Spleen (tissue), 11 donors: ENCODE measurements around the gene CTLA4. TPM values are rescaled to one million over a fixed set of nuclear protein-coding genes. Genes with fewer than 3 reads are reported as not detected.

Source experiments
- DNase-seq: peaks from one replicate; pipeline ENCODE4 v3.0.0-alpha.2; 2020
- H3K27ac ChIP-seq, 8 donors: fragments of 200-600 bp; sonication (generic) in 7 of 8; 1 replicate in 4 of 8; 2 replicates in 4 of 8; pipeline versions ENCODE4 v1.5.0 to v1.8.0; 2016 to 2021; ENCODE audit warnings: inconsistent platforms in 4 of 8, mild to moderate bottlenecking in 4 of 8, moderate library complexity in 1 of 8
- H3K27me3 ChIP-seq, 7 donors: fragments of 200-600 bp; sonication (generic) in 6 of 7; replicated peaks in 1 of 7; 1 replicate in 4 of 7; 2 replicates in 3 of 7; pipeline versions ENCODE4 v1.5.0 to v1.8.0; 2016 to 2021; ENCODE audit warnings: inconsistent platforms in 3 of 7, mild to moderate bottlenecking in 1 of 7
- H3K36me3 ChIP-seq, 6 donors: fragments of 200-600 bp; sonication (generic) in 5 of 6; 1 replicate in 4 of 6; 2 replicates in 2 of 6; pipeline versions ENCODE4 v1.5.0 to v1.8.0; 2016 to 2021; ENCODE audit warnings: inconsistent platforms in 2 of 6
- H3K4me1 ChIP-seq, 6 donors: fragments of 200-600 bp; sonication (generic) in 5 of 6; 1 replicate in 3 of 6; 2 replicates in 3 of 6; pipeline versions ENCODE4 v1.5.0 to v1.8.0; 2016 to 2021; ENCODE audit warnings: inconsistent platforms in 3 of 6
- H3K4me3 ChIP-seq, 8 donors: fragments of 200-600 bp; sonication (generic) in 7 of 8; 1 replicate in 4 of 8; 2 replicates in 4 of 8; pipeline versions ENCODE4 v1.5.0 to v1.8.0; 2016 to 2021; ENCODE audit warnings: inconsistent platforms in 4 of 8, mild to moderate bottlenecking in 4 of 8, moderate library complexity in 2 of 8
- H3K9me3 ChIP-seq, 8 donors: fragments of 200-600 bp; sonication (generic) in 7 of 8; 1 replicate in 4 of 8; 2 replicates in 4 of 8; pipeline versions ENCODE4 v1.5.0 to v1.8.0; 2016 to 2021; ENCODE audit warnings: inconsistent platforms in 4 of 8
- POLR2A ChIP-seq, 3 donors: fragments of 450-650 bp; IDR thresholded peaks; one replicate each; pipeline ENCODE4 v1.5.1; 2017; ENCODE audit warnings: antibody characterized with exemption in 3 of 3, mild to moderate bottlenecking in 1 of 3
- POLR2AphosphoS5 ChIP-seq, 3 donors: sonication (generic); formaldehyde crosslinking; IDR thresholded peaks; one replicate each; pipeline ENCODE4 v1.5.1; 2017; ENCODE audit warnings: antibody characterized with exemption in 3 of 3
- WGBS, 5 donors: extraction: QIAGEN DNeasy Blood & Tissue Kit in 3 of 5; methylation state at CpG; one replicate each; pipeline versions ENCODE4 v1.1.5 to v1.1.7; 2013 to 2018; 5-methylcytosine and 5-hydroxymethylcytosine counted together
- intact Hi-C: fragments of 100-400 bp; cut with DNase I; formaldehyde crosslinking; loops from one replicate; pipeline ENCODE4 v1.15.0; 2023; ENCODE audit warnings: low total_unique reads
- polyA plus RNA-seq, 3 donors: library from polyadenylated mRNA; stranded (reverse); fragments of 200-250 nt; gene quantifications; one replicate each; pipeline ENCODE4 v1.2.1, GENCODE V29; 2013
- total RNA-seq, 7 donors: library from RNA; depleted of rRNA in 3 of 7; stranded (reverse); fragments of >200 nt in 3 of 7; fragmentation: NEBNext Ultra II Directional in 4 of 7; extraction: Animal tissue kit (Norgen Biotek cat#: 25700) in 4 of 7; gene quantifications; one replicate each; pipeline versions ENCODE4 v1.1.0 to v1.2.1, GENCODE V29; 2016 to 2021
- TF ChIP-seq, protein P1 (sequence below), 11 experiments: fragments of 200-600 bp in 7 of 11; fragments of 450-650 bp in 4 of 11; sonication (generic) in 4 of 11; IDR thresholded peaks in 8 of 11; conservative IDR thresholded peaks in 3 of 11; 1 replicate in 7 of 11; 2 replicates in 4 of 11; pipeline versions ENCODE4 v1.4.0 to v1.8.0; 2016 to 2021; ENCODE audit warnings: antibody characterized with exemption in 11 of 11, inconsistent platforms in 4 of 11, mild to moderate bottlenecking in 1 of 11
- donor health status: healthy with polysubstance abuse.
- donor health status: DM: no; HTN: no; CAD: no; lungs with moderate emphysema.
- donor health status: DM: no; HTN: no; CAD: no.
- donor health status: Bipolar disorder and iron deficiency.
- donor health status: healthy.
- donor health status: DM: no; HTN: no; CAD: no.
- donor health status: DM: yes; HTN: yes; CAD: no.

The CTLA4 gene
- total and polyA plus RNA-seq, 10 donors, result 1.4 to 9.9 (median 2.9) TPM

DNA sequence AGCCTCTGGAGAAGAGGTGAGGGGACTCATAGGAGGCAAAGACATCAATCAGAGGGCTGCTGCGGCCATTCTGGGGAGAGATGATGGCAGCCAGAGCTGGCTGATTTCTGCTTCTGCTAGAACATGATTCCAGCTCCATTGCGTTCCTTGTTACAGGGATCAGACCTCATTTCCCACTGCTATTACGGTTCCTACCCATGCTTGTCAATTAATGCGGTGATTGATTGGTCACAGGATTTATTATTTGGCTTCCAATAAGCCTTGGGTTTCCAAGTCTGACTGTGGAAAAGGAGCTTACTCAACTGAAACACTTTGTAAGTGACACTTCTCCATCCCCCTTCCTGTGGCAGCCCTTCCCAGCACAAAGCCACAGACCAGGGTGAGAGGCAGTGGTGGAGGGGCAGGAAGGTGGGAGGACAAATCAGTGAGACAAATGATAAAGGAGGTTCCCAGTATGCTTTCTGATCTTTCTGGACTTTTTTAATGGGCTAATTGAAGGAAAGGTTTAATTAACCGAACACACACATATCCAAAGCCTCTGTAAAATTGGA lies 26.8 kb upstream of the CTLA4 start:
- no peaks in the 10 kb centered on the region for H3K27me3 ChIP-seq
- H3K36me3 ChIP-seq, result no peaks in the 10 kb centered on the region
- WGBS, 5 donors, result 79 to 92% (median 82%) methylated on average over 5 of the region's 5 CpGs
- H3K9me3 ChIP-seq, result no peaks in the 10 kb centered on the region
- no peaks in the 10 kb centered on the region for H3K4me1 ChIP-seq
- DNase-seq, result no peak
- H3K4me3 ChIP-seq, result no peak overlapping the region
- intact Hi-C loops, result no loop called here
- H3K27ac ChIP-seq, result no peak overlapping the region
- no peak for TF ChIP-seq POLR2AphosphoS5 (IDR thresholded peaks at IDR 0.05)
- no peak for TF ChIP-seq POLR2A (IDR thresholded peaks at IDR 0.05)
- TF ChIP-seq, protein P1, sequence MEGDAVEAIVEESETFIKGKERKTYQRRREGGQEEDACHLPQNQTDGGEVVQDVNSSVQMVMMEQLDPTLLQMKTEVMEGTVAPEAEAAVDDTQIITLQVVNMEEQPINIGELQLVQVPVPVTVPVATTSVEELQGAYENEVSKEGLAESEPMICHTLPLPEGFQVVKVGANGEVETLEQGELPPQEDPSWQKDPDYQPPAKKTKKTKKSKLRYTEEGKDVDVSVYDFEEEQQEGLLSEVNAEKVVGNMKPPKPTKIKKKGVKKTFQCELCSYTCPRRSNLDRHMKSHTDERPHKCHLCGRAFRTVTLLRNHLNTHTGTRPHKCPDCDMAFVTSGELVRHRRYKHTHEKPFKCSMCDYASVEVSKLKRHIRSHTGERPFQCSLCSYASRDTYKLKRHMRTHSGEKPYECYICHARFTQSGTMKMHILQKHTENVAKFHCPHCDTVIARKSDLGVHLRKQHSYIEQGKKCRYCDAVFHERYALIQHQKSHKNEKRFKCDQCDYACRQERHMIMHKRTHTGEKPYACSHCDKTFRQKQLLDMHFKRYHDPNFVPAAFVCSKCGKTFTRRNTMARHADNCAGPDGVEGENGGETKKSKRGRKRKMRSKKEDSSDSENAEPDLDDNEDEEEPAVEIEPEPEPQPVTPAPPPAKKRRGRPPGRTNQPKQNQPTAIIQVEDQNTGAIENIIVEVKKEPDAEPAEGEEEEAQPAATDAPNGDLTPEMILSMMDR (IDR thresholded peaks at IDR 0.05 in 8 of 11, conservative IDR thresholded peaks at IDR 0.05 in 3 of 11), result no peak

DNA sequence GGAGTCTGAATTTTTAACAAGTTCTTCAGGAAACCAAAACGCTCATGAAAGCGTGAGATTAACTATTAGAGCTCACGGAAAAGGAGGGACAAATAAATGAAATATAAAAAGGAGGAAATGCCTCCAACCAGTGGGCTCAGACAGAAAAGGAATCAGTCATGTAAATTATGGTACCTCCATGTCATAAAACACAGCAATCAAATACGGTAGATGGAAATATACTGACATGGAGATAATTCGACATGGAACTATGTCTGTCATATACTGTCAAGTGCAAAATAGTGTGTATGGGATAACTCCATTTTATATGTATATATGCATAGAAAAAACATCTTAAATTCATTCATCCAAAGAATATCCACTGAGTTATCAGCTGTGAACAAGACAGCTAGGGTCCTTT lies 25.9 kb upstream of the CTLA4 start:
- H3K27ac ChIP-seq, result no peak overlapping the region
- H3K4me3 ChIP-seq, result no peak overlapping the region
- H3K36me3 ChIP-seq, result no peaks in the 10 kb centered on the region
- DNase-seq, result no peak
- no peaks in the 10 kb centered on the region for H3K4me1 ChIP-seq
- intact Hi-C loops, result no loop called here
- H3K27me3 ChIP-seq, result no peaks in the 10 kb centered on the region
- no peaks in the 10 kb centered on the region for H3K9me3 ChIP-seq
- 91 to 95% (median 94%) methylated on average over 5 of the region's 5 CpGs for WGBS, 5 donors
- TF ChIP-seq, protein P1 (IDR thresholded peaks at IDR 0.05 in 8 of 11, conservative IDR thresholded peaks at IDR 0.05 in 3 of 11), result no peak
- TF ChIP-seq POLR2A (IDR thresholded peaks at IDR 0.05), result no peak
- TF ChIP-seq POLR2AphosphoS5 (IDR thresholded peaks at IDR 0.05), result no peak

DNA sequence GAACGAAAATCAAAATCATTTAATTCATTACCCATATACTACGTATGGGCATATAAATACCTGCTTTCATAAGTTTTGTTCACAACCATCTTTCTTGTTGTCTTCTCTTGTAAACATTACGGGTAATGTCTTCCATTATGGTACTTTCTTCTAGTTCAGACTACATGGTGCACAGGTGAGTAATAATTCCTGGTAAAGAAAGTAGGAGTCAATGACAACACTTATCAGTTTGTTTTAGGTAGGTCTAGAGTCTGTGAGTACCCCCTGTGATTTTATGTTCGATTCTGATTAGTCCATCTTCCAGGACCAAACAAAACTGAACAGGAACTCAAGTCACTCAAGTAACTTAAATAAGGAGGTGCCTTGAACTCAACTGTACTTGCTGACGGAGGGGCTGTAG lies 25.2 kb upstream of the CTLA4 start:
- Histone ChIP-seq H3K27ac (no peak overlapping the region), H3K4me1 (no peaks in the 10 kb centered on the region), H3K27me3 (no peaks in the 10 kb centered on the region), H3K36me3 (no peaks in the 10 kb centered on the region), H3K9me3 (no peaks in the 10 kb centered on the region), H3K4me3 (no peak overlapping the region)
- 74 to 84% (median 82%) methylated on average over 5 of the region's 5 CpGs for WGBS, 5 donors
- TF ChIP-seq, protein P1 (IDR thresholded peaks at IDR 0.05 in 8 of 11, conservative IDR thresholded peaks at IDR 0.05 in 3 of 11), result no peak
- TF ChIP-seq POLR2A (IDR thresholded peaks at IDR 0.05) (no peak), POLR2AphosphoS5 (IDR thresholded peaks at IDR 0.05) (no peak)
- DNase-seq, result no peak
- intact Hi-C loops, result no loop called here

DNA sequence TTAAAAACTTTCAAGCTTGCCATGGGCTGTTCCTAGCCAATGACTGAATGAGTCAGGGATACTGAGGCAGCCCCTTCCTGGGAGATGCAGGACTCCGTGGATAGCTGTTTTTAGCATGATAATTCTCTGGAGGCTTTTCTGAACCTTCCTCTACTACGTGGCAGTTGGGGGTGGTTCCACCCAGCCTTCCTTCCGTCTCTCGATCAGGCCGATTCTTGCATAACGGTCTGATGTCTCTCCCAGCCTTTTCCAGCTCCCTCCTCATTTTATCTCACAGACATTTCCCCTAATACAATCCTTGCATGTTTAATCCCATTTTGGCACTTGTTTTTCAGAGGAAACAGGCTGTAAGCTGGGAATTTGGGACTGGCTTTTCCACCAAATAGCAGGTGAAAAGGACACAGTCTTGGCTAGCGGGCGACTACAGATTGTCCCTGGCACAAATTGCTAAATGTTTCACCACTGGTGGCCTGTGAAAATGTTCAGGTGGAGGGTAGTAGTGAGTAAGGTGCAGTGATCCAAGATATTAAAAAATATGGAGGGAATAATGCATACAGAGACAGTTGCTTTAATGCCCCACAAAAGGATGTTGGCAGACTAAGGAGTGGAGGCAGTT lies 21.0 kb upstream of the CTLA4 start:
- intact Hi-C loops, result no loop called here
- Histone ChIP-seq H3K27me3 (no peaks in the 10 kb centered on the region), H3K4me1 (no peaks in the 10 kb centered on the region), H3K9me3 (no peaks in the 10 kb centered on the region), H3K36me3 (no peaks in the 10 kb centered on the region), H3K4me3 (no peak overlapping the region), H3K27ac (no peak overlapping the region)
- DNase-seq, result no peak
- no peak for TF ChIP-seq POLR2A (IDR thresholded peaks at IDR 0.05)
- no peak for TF ChIP-seq POLR2AphosphoS5 (IDR thresholded peaks at IDR 0.05)
- TF ChIP-seq, protein P1 (IDR thresholded peaks at IDR 0.05 in 8 of 11, conservative IDR thresholded peaks at IDR 0.05 in 3 of 11), result no peak
- 90 to 94% (median 90%) methylated on average over 8 of the region's 8 CpGs for WGBS, 5 donors
